H1 (cell line): ENCODE data around the gene CGA. TPM values are rescaled to one million over a fixed set of nuclear protein-coding genes. Genes with fewer than 3 reads are reported as not detected.

Source experiments
- CREB1 ChIP-seq: IDR thresholded peaks from 2 replicates; pipeline ENCODE4 v1.6.1; 2012; ENCODE audit warnings: inconsistent platforms
- polyA plus RNA-seq, 7 experiments: library from polyadenylated mRNA; depleted of rRNA in 3 of 7; stranded (reverse) in 5 of 7; unstranded in 2 of 7; fragments of >200 nt in 5 of 7; fragments of 200-250 nt in 2 of 7; gene quantifications; 1 replicate in 5 of 7; 2 replicates in 1 of 7; 4 replicates in 1 of 7; pipeline versions ENCODE4 v1.2.1 to v1.2.3, GENCODE V29; 2011 to 2013; ENCODE audit warnings: missing spikeins in 2 of 7, mixed read lengths in 2 of 7
- total RNA-seq: library from RNA; stranded (reverse); fragmentation: NEBNext Ultra II Directional; extraction: Animal tissue kit (Norgen Biotek cat#: 25700); gene quantifications from 2 replicates; pipeline ENCODE4 v1.2.1, GENCODE V29; 2021
- TF ChIP-seq, protein P1 (sequence below): fragments of 300-600 bp; sonication (generic); IDR thresholded peaks from 2 replicates; pipeline ENCODE4 v1.7.1; 2012; ENCODE audit warnings: low read length, moderate library complexity, mild to moderate bottlenecking, inconsistent platforms; ENCODE audit not compliant: insufficient replicate concordance

CGA gene
- total and polyA plus RNA-seq, 2 of the 8 experiments (the other 6 are each of a cell fraction or from before 2014, with no cell fraction given): not detected

DNA sequence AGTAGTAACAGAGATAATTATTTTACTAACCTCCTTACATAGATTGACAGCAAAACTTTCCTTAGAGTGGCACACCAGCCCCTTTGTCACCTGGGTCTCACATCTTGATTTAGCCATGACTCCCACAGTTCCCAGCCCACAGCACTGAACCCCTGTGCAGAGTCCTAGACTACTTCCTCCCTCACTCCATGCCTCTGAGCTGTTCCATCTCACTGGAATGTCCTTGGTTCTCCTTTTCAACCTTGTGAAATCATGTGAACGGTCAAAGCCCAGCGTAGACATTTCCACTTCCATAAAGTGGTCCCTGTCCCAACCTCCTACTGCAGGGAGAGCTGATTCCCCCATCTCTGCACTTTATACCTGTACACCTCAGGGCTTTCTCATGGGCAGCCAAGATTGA, 19.7 kb downstream of the CGA start (continued):
- TF ChIP-seq, protein P1, sequence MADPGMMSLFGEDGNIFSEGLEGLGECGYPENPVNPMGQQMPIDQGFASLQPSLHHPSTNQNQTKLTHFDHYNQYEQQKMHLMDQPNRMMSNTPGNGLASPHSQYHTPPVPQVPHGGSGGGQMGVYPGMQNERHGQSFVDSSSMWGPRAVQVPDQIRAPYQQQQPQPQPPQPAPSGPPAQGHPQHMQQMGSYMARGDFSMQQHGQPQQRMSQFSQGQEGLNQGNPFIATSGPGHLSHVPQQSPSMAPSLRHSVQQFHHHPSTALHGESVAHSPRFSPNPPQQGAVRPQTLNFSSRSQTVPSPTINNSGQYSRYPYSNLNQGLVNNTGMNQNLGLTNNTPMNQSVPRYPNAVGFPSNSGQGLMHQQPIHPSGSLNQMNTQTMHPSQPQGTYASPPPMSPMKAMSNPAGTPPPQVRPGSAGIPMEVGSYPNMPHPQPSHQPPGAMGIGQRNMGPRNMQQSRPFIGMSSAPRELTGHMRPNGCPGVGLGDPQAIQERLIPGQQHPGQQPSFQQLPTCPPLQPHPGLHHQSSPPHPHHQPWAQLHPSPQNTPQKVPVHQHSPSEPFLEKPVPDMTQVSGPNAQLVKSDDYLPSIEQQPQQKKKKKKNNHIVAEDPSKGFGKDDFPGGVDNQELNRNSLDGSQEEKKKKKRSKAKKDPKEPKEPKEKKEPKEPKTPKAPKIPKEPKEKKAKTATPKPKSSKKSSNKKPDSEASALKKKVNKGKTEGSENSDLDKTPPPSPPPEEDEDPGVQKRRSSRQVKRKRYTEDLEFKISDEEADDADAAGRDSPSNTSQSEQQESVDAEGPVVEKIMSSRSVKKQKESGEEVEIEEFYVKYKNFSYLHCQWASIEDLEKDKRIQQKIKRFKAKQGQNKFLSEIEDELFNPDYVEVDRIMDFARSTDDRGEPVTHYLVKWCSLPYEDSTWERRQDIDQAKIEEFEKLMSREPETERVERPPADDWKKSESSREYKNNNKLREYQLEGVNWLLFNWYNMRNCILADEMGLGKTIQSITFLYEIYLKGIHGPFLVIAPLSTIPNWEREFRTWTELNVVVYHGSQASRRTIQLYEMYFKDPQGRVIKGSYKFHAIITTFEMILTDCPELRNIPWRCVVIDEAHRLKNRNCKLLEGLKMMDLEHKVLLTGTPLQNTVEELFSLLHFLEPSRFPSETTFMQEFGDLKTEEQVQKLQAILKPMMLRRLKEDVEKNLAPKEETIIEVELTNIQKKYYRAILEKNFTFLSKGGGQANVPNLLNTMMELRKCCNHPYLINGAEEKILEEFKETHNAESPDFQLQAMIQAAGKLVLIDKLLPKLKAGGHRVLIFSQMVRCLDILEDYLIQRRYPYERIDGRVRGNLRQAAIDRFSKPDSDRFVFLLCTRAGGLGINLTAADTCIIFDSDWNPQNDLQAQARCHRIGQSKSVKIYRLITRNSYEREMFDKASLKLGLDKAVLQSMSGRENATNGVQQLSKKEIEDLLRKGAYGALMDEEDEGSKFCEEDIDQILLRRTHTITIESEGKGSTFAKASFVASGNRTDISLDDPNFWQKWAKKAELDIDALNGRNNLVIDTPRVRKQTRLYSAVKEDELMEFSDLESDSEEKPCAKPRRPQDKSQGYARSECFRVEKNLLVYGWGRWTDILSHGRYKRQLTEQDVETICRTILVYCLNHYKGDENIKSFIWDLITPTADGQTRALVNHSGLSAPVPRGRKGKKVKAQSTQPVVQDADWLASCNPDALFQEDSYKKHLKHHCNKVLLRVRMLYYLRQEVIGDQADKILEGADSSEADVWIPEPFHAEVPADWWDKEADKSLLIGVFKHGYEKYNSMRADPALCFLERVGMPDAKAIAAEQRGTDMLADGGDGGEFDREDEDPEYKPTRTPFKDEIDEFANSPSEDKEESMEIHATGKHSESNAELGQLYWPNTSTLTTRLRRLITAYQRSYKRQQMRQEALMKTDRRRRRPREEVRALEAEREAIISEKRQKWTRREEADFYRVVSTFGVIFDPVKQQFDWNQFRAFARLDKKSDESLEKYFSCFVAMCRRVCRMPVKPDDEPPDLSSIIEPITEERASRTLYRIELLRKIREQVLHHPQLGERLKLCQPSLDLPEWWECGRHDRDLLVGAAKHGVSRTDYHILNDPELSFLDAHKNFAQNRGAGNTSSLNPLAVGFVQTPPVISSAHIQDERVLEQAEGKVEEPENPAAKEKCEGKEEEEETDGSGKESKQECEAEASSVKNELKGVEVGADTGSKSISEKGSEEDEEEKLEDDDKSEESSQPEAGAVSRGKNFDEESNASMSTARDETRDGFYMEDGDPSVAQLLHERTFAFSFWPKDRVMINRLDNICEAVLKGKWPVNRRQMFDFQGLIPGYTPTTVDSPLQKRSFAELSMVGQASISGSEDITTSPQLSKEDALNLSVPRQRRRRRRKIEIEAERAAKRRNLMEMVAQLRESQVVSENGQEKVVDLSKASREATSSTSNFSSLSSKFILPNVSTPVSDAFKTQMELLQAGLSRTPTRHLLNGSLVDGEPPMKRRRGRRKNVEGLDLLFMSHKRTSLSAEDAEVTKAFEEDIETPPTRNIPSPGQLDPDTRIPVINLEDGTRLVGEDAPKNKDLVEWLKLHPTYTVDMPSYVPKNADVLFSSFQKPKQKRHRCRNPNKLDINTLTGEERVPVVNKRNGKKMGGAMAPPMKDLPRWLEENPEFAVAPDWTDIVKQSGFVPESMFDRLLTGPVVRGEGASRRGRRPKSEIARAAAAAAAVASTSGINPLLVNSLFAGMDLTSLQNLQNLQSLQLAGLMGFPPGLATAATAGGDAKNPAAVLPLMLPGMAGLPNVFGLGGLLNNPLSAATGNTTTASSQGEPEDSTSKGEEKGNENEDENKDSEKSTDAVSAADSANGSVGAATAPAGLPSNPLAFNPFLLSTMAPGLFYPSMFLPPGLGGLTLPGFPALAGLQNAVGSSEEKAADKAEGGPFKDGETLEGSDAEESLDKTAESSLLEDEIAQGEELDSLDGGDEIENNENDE: no peak
- TF ChIP-seq CREB1: no peak
